Large intestine (tissue), 3 donors: Measurements from ENCODE around the gene UGT1A10. TPM values are rescaled to one million over a fixed set of nuclear protein-coding genes. Genes with fewer than 3 reads are reported as not detected.
"Not testable (repeated sequence)": the region's sequence is repeated elsewhere in the genome, so short reads cannot be mapped to it uniquely, and the experiment has no call there.

Experiments used
- DNase-seq, 2 donors: peaks; one replicate each; pipeline versions ENCODE4 v3.0.0 to v3.0.0-alpha.2; 2013
- H3K27ac ChIP-seq: one replicate; pipeline ENCODE4 v1.5.1; 2013; ENCODE audit warnings: low read length
- H3K27me3 ChIP-seq: 2 replicates; pipeline ENCODE4 v1.6.1; 2013; ENCODE audit warnings: low read length; ENCODE audit not compliant: control insufficient read depth, insufficient read depth
- H3K36me3 ChIP-seq: 2 replicates; pipeline ENCODE4 v1.6.1; 2013; ENCODE audit warnings: low read length; ENCODE audit not compliant: control insufficient read depth, insufficient read depth
- H3K4me1 ChIP-seq: one replicate; pipeline ENCODE4 v1.6.1; 2013; ENCODE audit warnings: low read length; ENCODE audit not compliant: control insufficient read depth, insufficient read depth
- H3K4me3 ChIP-seq: one replicate; pipeline ENCODE4 v1.5.1; 2013; ENCODE audit warnings: low read length
- H3K9me3 ChIP-seq: one replicate; pipeline ENCODE4 v1.6.1; 2013; ENCODE audit warnings: mild to moderate bottlenecking, low read depth, low read length, moderate library complexity; ENCODE audit not compliant: control insufficient read depth
- WGBS: methylation state at CpG from one replicate; pipeline ENCODE4 v1.1.5; 2013; ENCODE audit warnings: low lambda C conversion rate; ENCODE audit not compliant: insufficient coverage; 5-methylcytosine and 5-hydroxymethylcytosine counted together
- polyA plus RNA-seq: library from polyadenylated mRNA; unstranded; fragments of 120-200 nt; gene quantifications from one replicate; pipeline ENCODE4 v1.2.1, GENCODE V29; 2013

The UGT1A10 gene
- polyA plus RNA-seq, 1 donor = 0.06 TPM

DNA sequence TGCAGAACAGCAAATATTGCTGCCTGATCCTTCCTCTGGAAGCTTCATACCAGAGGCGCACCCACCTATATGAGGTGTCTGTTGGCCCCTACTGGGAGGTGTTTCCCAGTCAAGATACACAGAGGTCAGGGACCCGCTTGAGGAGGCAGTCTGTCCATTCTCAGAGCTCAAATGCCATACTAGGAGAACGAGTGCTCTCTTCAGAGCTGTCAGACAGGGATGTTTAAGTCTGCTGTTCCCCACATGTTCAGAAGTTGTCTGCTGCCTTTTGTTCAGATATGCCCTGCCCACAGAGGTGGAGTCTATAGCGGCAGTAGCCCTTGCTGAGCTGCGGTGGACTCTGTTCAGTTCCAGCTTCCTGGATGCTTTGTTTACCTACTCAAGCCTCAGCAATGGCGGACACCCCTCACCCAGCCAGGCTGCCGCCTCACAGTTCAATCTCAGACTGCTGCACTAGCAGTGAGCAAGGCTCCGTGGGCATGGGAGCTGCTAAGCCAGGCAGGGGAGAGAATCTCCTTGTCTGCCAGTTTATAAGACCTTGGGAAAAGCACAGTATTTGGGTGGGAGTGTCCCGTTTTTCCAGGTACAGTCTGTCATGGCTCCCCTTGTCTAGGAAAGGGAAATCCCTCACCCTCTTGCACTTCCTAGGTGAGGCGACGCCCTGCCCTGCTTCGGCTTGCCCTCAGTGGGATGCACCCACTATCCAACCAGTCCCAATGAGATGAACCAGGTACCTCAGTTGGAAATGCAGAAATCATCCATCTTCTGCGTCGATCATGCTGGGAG is 100.8 kb downstream of the UGT1A10 start:
- H3K27me3 ChIP-seq, H3K27ac ChIP-seq, H3K4me3 ChIP-seq, H3K36me3 ChIP-seq, H3K4me1 ChIP-seq, H3K9me3 ChIP-seq: not testable (repeated sequence)
- 86% methylated on average over 2 of the region's 14 CpGs for WGBS
- DNase-seq = peak in 1 of 2 donors; percentile 34

- Histone ChIP-seq H3K27me3 (no peaks in the 10 kb centered on the region), H3K36me3 (no peaks in the 10 kb centered on the region), H3K4me1 (peaks cover 8% of the 10 kb centered on the region), H3K4me3 (no peak overlapping the region), H3K27ac (no peak overlapping the region), H3K9me3 (peaks cover 5% of the 10 kb centered on the region)
- no peak for DNase-seq
- WGBS = 40% methylated on average over 1 of the region's 2 CpGs
Observed at GRCh38 chr2:233740870-233741269, 104.6 kb downstream of the UGT1A10 start.

- H3K4me3 ChIP-seq = no peak overlapping the region
- no peak overlapping the region for H3K27ac ChIP-seq
- no peaks in the 10 kb centered on the region for H3K27me3 ChIP-seq
- no peaks in the 10 kb centered on the region for H3K36me3 ChIP-seq
- peaks cover 8% of the 10 kb centered on the region for H3K9me3 ChIP-seq
- H3K4me1 ChIP-seq = peaks cover 12% of the 10 kb centered on the region
- no peak for DNase-seq
- no CpG with 5 or more reads among the region's 46 CpGs for WGBS
Observed at GRCh38 chr2:233743464-233744259, 107.4 kb downstream of the UGT1A10 start.

GRCh38 chr2:233745073-233745755 is 109.0 kb downstream of the UGT1A10 start:
- Histone ChIP-seq H3K27me3 (no peaks in the 10 kb centered on the region), H3K4me3 (no peak overlapping the region), H3K4me1 (peaks cover 12% of the 10 kb centered on the region), H3K36me3 (no peaks in the 10 kb centered on the region), H3K27ac (peak overlapping the region; percentile 35), H3K9me3 (peaks cover 8% of the 10 kb centered on the region)
- DNase-seq = peak; percentile 63 to 89
- no CpG with 5 or more reads among the region's 5 CpGs for WGBS

GRCh38 chr2:233745838-233746237 is 109.6 kb downstream of the UGT1A10 start:
- not testable (repeated sequence) for H3K27me3 ChIP-seq, H3K4me3 ChIP-seq, DNase-seq, H3K36me3 ChIP-seq
- Histone ChIP-seq H3K27ac (peak overlapping the region; percentile 35), H3K4me1 (peaks cover 12% of the 10 kb centered on the region), H3K9me3 (peaks cover 12% of the 10 kb centered on the region)
- WGBS = no CpG with 5 or more reads among the region's 2 CpGs

- H3K27ac ChIP-seq = no peak overlapping the region
Observed at GRCh38 chr2:233746475-233747282, 110.4 kb downstream of the UGT1A10 start.

GRCh38 chr2:233747283-233747544 is 111.0 kb downstream of the UGT1A10 start:
- H3K4me1 ChIP-seq = peaks cover 12% of the 10 kb centered on the region
- H3K9me3 ChIP-seq = peaks cover 16% of the 10 kb centered on the region
- H3K36me3 ChIP-seq = no peaks in the 10 kb centered on the region
- DNase-seq = no peak
- 100% methylated on average over 1 of the region's 6 CpGs for WGBS
- no peak overlapping the region for H3K27ac ChIP-seq
- H3K27me3 ChIP-seq = no peaks in the 10 kb centered on the region
- no peak overlapping the region for H3K4me3 ChIP-seq

More at GRCh38 chr2:233746475-233747282, 110.4 kb downstream of the UGT1A10 start:
- peaks cover 16% of the 10 kb centered on the region for H3K9me3 ChIP-seq
- H3K36me3 ChIP-seq = no peaks in the 10 kb centered on the region
- peaks cover 12% of the 10 kb centered on the region for H3K4me1 ChIP-seq
- H3K4me3 ChIP-seq = no peak overlapping the region
- H3K27me3 ChIP-seq = no peaks in the 10 kb centered on the region
- WGBS = no CpG with 5 or more reads among the region's 10 CpGs
- no peak for DNase-seq

- no CpG with 5 or more reads among the region's 2 CpGs for WGBS
- H3K9me3 ChIP-seq = peaks cover 17% of the 10 kb centered on the region
- not testable (repeated sequence) for DNase-seq, H3K27me3 ChIP-seq, H3K27ac ChIP-seq, H3K4me3 ChIP-seq, H3K36me3 ChIP-seq, H3K4me1 ChIP-seq
Observed at GRCh38 chr2:233750689-233751088, 114.4 kb downstream of the UGT1A10 start.

DNA sequence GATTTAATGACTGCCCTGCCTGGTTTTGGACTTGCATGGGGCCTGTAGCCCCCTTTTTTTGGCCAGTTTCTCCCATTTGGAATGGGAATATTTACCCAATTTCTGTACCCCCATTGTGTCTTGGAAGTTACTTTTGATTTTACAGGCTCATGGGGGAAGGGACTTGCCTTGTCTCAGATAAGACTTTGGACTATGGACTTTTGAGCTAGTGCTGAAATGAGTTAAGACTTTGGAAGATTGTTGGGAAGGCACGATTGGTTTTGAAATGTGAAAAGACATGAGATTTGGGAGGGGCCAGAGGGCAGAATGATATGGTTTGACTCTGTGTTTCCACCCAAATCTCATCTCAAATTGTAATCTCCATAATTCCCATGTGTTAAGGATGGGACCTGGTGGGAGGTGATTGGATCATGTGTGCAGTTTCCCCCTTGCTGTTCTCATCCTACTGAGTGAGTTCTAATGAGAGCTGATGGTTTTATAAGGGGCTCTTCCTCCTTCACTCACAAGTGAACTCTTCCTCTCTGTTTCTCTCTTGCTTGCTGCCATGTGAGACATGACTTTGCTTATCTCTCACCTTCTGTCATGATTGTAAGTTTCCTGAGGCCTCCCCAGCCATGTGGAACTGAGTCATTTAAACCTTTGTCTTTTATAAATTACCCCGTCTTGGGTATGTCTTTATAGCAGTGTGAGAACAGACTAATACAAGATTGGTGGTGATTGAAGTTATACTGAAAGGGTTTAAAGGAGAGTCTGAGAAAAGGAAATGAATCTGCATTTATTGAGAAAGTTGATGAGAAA is 115.2 kb downstream of the UGT1A10 start:
- H3K27me3 ChIP-seq, H3K36me3 ChIP-seq, H3K4me3 ChIP-seq, H3K4me1 ChIP-seq: not testable (repeated sequence)
- Histone ChIP-seq H3K27ac (peak overlapping the region; percentile 41), H3K9me3 (peaks cover 17% of the 10 kb centered on the region)
- WGBS = no CpG with 5 or more reads among the region's 2 CpGs
- peak in 1 of 2 donors; percentile 40 for DNase-seq
